Panc1 (cell line): ENCODE measurements around the gene UBTD2. TPM values are rescaled to one million over a fixed set of nuclear protein-coding genes. Genes with fewer than 3 reads are reported as not detected.

Experiments used
- ATAC-seq: fragments of 200-7000 bp; cut with Tn5 transposase; 2 replicates; pipeline ENCODE4 v1.9.1; 2020; ENCODE audit warnings: mild to moderate bottlenecking, moderate library complexity
- BruUV-seq: library from RNA; stranded (reverse); fragments of 400-500 nt; replicated peaks from 2 replicates; lab custom pipeline; 2021; lab: Mats Ljungman, UMichigan
- CTCF ChIA-PET: fragments of 300-600 bp; sonication (Branson Sonifier 250); formaldehyde crosslinking; loops from one replicate; lab custom pipeline; 2022; ENCODE audit warnings: antibody characterized with exemption; lab: Charles Lee
- POLR2A ChIA-PET: fragments of 300-600 bp; sonication (Branson Sonifier 250); formaldehyde crosslinking; loops from one replicate; lab custom pipeline; 2022; ENCODE audit warnings: antibody characterized with exemption; lab: Charles Lee
- DNase-seq: peaks from one replicate; pipeline ENCODE4 v3.0.0-alpha.2; 2010; ENCODE audit warnings: low read depth, low spot score
- H3K27ac ChIP-seq: 2 replicates; pipeline ENCODE4 v1.5.1; 2011; ENCODE audit warnings: mild to moderate bottlenecking, low read length, inconsistent platforms
- H3K27me3 ChIP-seq: fragments of 200-500 bp; sonication (Bioruptor generic); 2 replicates; pipeline ENCODE4 v1.6.0; 2014; ENCODE audit warnings: low read length, inconsistent platforms; ENCODE audit not compliant: control insufficient read depth, insufficient read depth
- H3K36me3 ChIP-seq: fragments of 200-500 bp; sonication (Bioruptor generic); 2 replicates; pipeline ENCODE4 v1.5.1; 2014; ENCODE audit warnings: inconsistent platforms, mild to moderate bottlenecking, low read length, moderate library complexity; ENCODE audit not compliant: control insufficient read depth, insufficient read depth
- H3K4me1 ChIP-seq: 2 replicates; pipeline ENCODE4 v1.5.1; 2011; ENCODE audit warnings: inconsistent platforms, mild to moderate bottlenecking, low read length, moderate library complexity; ENCODE audit not compliant: control insufficient read depth, insufficient read depth
- H3K4me3 ChIP-seq, 2 experiments: 2 replicates each; pipeline ENCODE4 v1.5.1; 2011 to 2012; ENCODE audit warnings: low read depth in 2 of 2, low read length in 2 of 2, mild to moderate bottlenecking in 2 of 2, inconsistent platforms in 1 of 2, moderate library complexity in 1 of 2
- H3K9me3 ChIP-seq: fragments of 200-500 bp; sonication (Bioruptor generic); 2 replicates; pipeline ENCODE4 v1.5.1; 2014; ENCODE audit warnings: low read depth, mild to moderate bottlenecking, inconsistent platforms, low read length, moderate library complexity; ENCODE audit not compliant: control insufficient read depth, insufficient read depth
- CTCF ChIP-seq: fragments of 450-650 bp; IDR thresholded peaks from 2 replicates; pipeline ENCODE4 v1.5.1; 2017; ENCODE audit warnings: mild to moderate bottlenecking
- POLR2AphosphoS5 ChIP-seq: IDR thresholded peaks from 2 replicates; pipeline ENCODE4 v1.6.1; 2012; ENCODE audit warnings: mild to moderate bottlenecking, low read depth, low read length, moderate library complexity
- REST ChIP-seq, 2 experiments: IDR thresholded peaks; 2 replicates each; pipeline ENCODE4 v1.6.1; 2011 to 2012; ENCODE audit warnings: low read depth in 2 of 2, control low read depth in 1 of 2, low read length in 1 of 2, mild to moderate bottlenecking in 1 of 2, moderate library complexity in 1 of 2; ENCODE audit not compliant: insufficient read depth in 1 of 2
- SIN3A ChIP-seq: IDR thresholded peaks from 2 replicates; pipeline ENCODE4 v1.6.1; 2012; ENCODE audit warnings: low read depth, mild to moderate bottlenecking, low read length, moderate library complexity, borderline replicate concordance; ENCODE audit not compliant: insufficient read depth
- TCF7L2 ChIP-seq: IDR thresholded peaks from 2 replicates; pipeline ENCODE4 v1.6.1; 2011; ENCODE audit warnings: mild to moderate bottlenecking, low read depth, low read length, inconsistent platforms
- in situ Hi-C: cut with HindIII; loops from 2 replicates; pipeline ENCODE4 v1.10.0; 2016; ENCODE audit warnings: low sequenced_read_pairs, low pct_unique_long_range_greater_than_20kb
- intact Hi-C: fragments of 100-400 bp; cut with micrococcal nuclease; formaldehyde crosslinking; loops from one replicate; pipeline ENCODE4 v1.10.0; 2022; ENCODE audit not compliant: unreplicated experiment
- total RNA-seq: library from RNA; stranded (reverse); gene quantifications from one replicate; pipeline ENCODE4 v1.2.1, GENCODE V29; 2021; ENCODE audit not compliant: unreplicated experiment

UBTD2 gene
- total RNA-seq, 1 experiment from 2014 or later, result 32.5 TPM

- in situ Hi-C loops (no loop called here), intact Hi-C loops (no loop called here)
- TF ChIP-seq POLR2AphosphoS5 (no peak), TCF7L2 (no peak), SIN3A (no peak)
- H3K4me3 ChIP-seq, result no peak overlapping the region
- ChIA-PET CTCF (interaction anchor here (0.5 to 1.6 kb wide), 3 partner anchors 15 to 1153 kb away, joined by 3 to 8 read pairs (median 5); partner anchors contain the start of gene STK10), POLR2A (no interaction called here)
- H3K4me1 ChIP-seq, result peaks cover 15% of the 10 kb centered on the region
- no TSS peak for BruUV-seq
- DNase-seq (no peak), ATAC-seq (peak; percentile 73)
- H3K27ac ChIP-seq, result no peak overlapping the region; the same call in 1 of the 2 replicates
- no peaks in the 10 kb centered on the region for H3K27me3 ChIP-seq
- no peaks in the 10 kb centered on the region for H3K9me3 ChIP-seq
- no peaks in the 10 kb centered on the region for H3K36me3 ChIP-seq
These were observed 110.5 kb downstream of the UBTD2 start for GRCh38 chr5:172172912-172173563.

GRCh38 chr5:172171118-172171517, 112.4 kb downstream of the UBTD2 start:
- no TSS peak for BruUV-seq
- ATAC-seq (no peak), DNase-seq (no peak)
- no peaks in the 10 kb centered on the region for H3K36me3 ChIP-seq
- in situ Hi-C loops, result no loop called here
- TF ChIP-seq POLR2AphosphoS5 (no peak), CTCF (no peak), SIN3A (no peak), REST (IDR thresholded peaks at IDR 0.05; ENCODE audit: insufficient read depth in 1 of 2, low read depth in 2 of 2, low read length in 1 of 2) (no peak), TCF7L2 (no peak)
- peaks cover 15% of the 10 kb centered on the region for H3K4me1 ChIP-seq
- POLR2A ChIA-PET, result no interaction called here
- no peaks in the 10 kb centered on the region for H3K9me3 ChIP-seq
- H3K27me3 ChIP-seq, result no peaks in the 10 kb centered on the region
- intact Hi-C loops, result no loop called here
- CTCF ChIA-PET, result no interaction called here
- H3K4me3 ChIP-seq, result no peak overlapping the region
- no peak overlapping the region for H3K27ac ChIP-seq

GRCh38 chr5:172170251-172170701, 113.3 kb downstream of the UBTD2 start:
- no peak overlapping the region for H3K4me3 ChIP-seq
- no peaks in the 10 kb centered on the region for H3K9me3 ChIP-seq
- DNase-seq (no peak), ATAC-seq (no peak)
- no peak overlapping the region for H3K27ac ChIP-seq
- no peaks in the 10 kb centered on the region for H3K36me3 ChIP-seq
- in situ Hi-C loops, result no loop called here
- H3K27me3 ChIP-seq, result no peaks in the 10 kb centered on the region
- no peak for TF ChIP-seq SIN3A
- no peak for TF ChIP-seq TCF7L2
- no peak for TF ChIP-seq CTCF
- TF ChIP-seq POLR2AphosphoS5, result no peak
- no peak for TF ChIP-seq REST (IDR thresholded peaks at IDR 0.05; ENCODE audit: insufficient read depth in 1 of 2, low read depth in 2 of 2, low read length in 1 of 2)
- ChIA-PET CTCF (no interaction called here), POLR2A (no interaction called here)
- intact Hi-C loops, result no loop called here
- no TSS peak for BruUV-seq
- H3K4me1 ChIP-seq, result peaks cover 15% of the 10 kb centered on the region
